HG02678 (cell line): ENCODE measurements around the gene IGF1R.

Experiments
- ATAC-seq: cut with Tn5 transposase; IDR thresholded peaks from one replicate; pipeline ENCODE4 v1.9.1; 2021; ENCODE audit warnings: mild to moderate bottlenecking, moderate library complexity; ENCODE audit not compliant: unreplicated experiment

IGF1R gene

GRCh38 chr15:98878172-98878571 is 229.8 kb downstream of the IGF1R start:
- no peak for ATAC-seq

GRCh38 chr15:98878862-98879261 is 230.5 kb downstream of the IGF1R start:
- no peak for ATAC-seq

DNA sequence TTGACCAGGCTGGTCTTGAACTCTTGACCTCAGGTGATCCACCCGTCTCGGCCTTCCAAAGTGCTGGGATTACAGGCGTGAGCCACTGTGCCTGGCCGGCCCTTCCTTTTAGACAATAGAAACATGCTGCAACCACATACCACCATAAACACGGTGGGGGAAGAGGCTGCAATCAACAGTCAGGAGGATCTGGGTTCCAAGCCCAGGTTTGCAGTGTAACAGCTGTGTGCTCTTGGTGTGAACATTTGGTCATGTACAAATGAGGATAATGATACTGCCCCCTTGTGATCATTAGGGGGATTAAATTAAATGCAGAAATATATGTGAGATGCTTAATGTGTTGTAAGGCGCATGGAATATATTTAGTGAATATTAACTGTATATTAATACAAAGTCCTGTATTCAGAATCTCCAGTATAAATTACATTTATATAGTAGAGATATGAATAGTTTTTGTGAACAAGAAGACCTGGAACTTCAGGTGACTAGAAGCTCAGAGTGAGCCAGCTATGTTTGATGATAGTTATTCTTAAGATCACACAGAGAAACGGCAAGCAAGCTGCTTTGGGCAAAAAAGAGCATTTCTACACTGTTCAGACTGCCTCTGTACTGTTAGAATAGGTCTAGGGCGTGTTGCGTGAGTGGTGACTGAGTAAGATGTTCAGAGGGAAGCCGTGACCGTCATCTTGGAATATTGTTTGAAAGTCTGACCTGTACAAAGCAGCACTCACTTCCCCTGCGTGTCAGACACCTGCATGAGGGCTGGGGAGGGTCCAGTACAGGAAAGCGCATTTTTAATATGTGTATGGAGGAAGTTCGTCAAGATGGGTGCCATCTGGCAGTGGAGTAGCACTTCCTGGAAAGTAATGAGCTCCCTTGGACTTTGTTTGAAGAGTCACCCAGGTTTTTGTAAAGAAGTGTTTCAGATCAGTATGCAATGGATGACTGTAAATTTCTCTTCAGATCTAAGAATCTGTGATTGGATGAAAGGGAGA is 233.5 kb downstream of the IGF1R start:
- no peak for ATAC-seq

DNA sequence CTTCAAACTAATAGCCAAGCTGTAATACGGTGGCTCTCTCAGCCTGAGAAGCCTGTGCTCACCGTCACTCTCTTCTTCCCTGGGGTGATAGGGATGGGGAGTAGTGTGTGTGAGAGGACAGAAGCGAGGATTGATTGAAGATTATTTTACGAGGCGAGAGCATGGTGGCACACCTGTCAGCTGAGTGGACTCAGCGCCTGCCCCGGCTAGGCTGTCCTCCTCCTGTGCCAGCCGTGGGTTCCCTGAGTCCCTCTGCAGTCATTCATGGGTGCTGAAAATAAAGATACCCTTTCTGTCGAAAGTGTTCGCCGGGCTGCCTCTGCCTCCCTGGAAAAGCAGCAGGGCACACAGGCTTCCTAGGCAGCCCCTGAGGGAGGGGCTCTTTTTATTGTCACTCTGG is 235.1 kb downstream of the IGF1R start:
- no peak for ATAC-seq

DNA sequence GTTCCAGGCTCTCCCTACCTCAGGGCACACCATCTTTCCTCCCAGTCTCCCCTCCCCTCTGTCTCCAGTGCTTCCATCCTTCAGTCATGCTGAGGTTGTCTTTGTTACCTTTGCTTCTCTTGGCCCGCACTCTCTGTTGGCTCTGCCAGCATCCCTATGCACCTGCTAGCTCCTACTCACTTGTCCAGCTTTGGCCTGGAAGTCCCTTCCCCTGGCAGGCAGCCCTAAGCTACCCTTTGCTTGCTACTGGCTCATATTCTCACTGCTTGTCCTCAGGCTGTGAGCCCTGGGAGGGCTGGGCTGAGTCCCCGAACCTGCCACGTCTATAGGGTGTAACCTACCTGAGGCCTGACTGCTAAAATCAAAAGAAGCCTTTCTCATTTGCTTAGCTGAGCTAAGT is 236.6 kb downstream of the IGF1R start:
- no peak for ATAC-seq

DNA sequence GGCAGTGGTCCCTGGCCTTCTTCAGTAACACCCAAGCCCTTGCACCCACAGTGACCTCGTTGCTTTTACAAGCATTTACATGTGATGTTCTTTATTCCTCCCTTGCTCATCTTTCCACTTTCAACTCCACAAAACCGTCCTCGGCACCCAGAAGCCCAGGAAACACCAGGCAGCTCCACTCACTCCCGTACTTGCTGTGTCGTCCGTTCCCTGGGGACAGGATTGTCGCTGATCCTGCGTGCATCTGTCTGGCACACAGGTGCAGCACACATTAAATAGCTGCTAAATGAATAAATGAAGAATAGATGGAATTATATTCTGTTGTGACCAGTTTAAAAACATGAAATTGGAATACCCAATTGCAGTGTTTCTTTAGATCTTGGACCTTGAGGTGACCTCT is 239.6 kb downstream of the IGF1R start:
- no peak for ATAC-seq

DNA sequence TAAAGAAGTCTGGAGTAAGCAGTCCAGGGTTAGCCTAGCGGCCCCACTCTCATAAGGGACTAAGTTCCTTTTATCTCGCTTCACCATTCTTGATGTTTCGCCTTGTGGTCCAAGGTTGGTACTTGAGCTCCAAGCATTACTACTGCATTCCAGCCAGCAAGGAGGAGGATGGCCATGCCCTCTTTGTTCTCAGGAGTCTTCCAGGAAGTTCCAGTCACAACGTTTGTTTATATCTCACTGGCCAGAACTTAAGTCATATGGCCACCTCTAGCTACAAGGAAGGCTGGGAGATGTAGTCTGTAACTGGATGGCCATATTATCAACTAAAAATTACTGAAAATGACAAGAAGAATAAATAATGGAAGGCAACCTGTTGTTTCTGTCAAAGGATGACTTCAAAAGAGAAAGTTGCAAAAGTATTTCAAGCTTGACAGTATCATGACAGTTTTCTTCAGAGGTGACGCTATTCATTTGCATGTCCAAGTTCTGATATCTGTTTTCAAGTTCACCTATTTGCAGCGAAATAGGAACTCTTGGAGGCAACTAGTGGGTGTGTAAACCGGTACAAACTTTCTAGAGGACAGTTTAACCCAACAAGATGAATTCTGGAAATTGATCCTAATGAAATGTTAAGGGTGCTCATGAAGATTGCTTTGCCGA is 240.6 kb downstream of the IGF1R start:
- no peak for ATAC-seq

DNA sequence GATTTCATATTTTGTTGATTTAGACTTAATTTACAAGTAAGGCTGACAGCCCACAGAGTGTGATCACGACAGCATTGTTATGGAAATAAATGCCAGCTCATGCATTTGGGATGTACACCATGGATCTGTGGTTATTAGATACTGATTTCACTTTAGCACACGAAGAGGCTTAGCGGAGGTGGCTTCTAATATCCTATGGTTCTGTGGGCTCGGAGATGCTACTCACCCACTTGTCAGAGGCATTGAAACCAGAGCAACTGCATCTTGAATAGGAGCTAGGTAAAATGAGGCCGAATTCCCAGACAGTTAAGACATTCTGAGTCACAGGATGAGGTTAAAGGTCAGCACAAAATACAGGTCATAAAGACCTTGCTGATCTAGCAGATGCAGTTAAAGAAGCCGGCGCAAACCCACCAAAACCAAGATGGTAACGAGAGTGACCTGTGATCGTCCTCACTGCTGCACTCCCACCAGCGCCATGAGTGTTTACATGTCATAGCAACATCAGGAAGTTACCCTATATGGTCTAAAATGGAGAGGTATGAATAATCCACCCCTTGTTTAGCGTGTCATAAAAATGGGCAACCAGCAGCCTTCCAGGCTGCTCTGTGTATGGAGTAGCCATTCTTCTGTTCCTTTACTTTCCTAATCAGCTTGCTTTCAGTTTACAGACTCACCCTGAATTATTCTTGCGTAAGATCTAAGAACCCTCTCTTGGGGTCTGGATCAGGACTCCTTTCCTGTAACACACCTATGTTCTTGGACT is 241.8 kb downstream of the IGF1R start:
- no peak for ATAC-seq

DNA sequence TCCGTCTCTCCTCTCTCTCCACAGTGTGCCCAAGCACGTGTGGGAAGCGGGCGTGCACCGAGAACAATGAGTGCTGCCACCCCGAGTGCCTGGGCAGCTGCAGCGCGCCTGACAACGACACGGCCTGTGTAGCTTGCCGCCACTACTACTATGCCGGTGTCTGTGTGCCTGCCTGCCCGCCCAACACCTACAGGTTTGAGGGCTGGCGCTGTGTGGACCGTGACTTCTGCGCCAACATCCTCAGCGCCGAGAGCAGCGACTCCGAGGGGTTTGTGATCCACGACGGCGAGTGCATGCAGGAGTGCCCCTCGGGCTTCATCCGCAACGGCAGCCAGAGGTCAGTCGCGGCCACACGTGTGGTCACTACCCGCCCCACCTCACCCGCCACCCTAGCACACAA is 243.0 kb downstream of the IGF1R start:
- ATAC-seq: no peak

GRCh38 chr15:98893401-98893800 is 245.1 kb downstream of the IGF1R start:
- ATAC-seq: no peak

- no peak for ATAC-seq
These were observed 246.0 kb downstream of the IGF1R start for GRCh38 chr15:98894312-98894711.

GRCh38 chr15:98896002-98896721 is 247.8 kb downstream of the IGF1R start:
- no peak for ATAC-seq

- ATAC-seq: no peak
These were observed 248.7 kb downstream of the IGF1R start for GRCh38 chr15:98896802-98897732.

- ATAC-seq: no peak
These were observed 249.8 kb downstream of the IGF1R start for GRCh38 chr15:98898122-98898521.

DNA sequence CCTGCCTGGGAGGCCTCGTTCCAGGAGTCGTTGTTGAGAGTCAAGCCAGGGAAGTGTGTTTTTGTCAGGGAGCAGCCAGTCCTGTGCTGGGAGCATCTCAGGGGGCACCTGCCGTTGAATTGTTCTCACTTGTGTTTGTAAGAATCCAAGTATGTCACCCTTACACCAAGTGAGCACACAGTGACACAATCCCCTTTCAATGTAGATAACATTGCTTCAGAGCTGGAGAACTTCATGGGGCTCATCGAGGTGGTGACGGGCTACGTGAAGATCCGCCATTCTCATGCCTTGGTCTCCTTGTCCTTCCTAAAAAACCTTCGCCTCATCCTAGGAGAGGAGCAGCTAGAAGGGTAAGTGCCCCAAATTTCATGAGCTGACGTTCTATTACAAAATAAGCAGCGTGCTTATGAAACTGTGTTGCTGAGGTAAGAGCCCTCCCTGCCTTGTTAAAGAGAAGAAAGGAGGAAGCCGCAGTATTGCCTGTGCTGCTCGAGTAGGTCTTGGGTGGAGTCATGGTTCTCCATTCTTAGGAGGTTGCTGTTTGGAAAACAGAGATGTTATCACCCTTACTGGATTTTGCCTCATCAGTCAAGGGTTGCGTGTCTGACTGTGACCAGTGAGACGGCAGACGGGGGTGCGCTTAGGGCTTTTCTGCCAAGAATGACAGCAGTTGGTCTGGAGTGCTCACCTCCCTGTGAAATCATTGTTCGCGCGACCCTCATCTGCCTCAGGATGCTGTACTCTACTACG is 251.1 kb downstream of the IGF1R start:
- no peak for ATAC-seq

GRCh38 chr15:98900356-98900755 is 252.0 kb downstream of the IGF1R start:
- ATAC-seq: no peak

GRCh38 chr15:98901434-98902072 is 253.2 kb downstream of the IGF1R start:
- ATAC-seq: no peak

GRCh38 chr15:98902931-98903330 is 254.6 kb downstream of the IGF1R start:
- no peak for ATAC-seq
